ENCODE data around the gene TMEM63B.
"Not testable (repeated sequence)": the region's sequence is repeated elsewhere in the genome, so short reads cannot be mapped to it uniquely, and the experiment has no call there.

Gene TMEM63B

GRCh38 chr6:44127186-44128019 lies at the start of gene TMEM63B, which contains the start of gene MRPL14:
Gene TMEM63B (plus strand): TSS chr6:44127554. CDS start chr6:44134585, 7,031 bp downstream.
Gene MRPL14 (minus strand): TSS chr6:44127452. CDS start chr6:44116611, 10,841 bp downstream.
- peak; percentile 92 for DNase-seq

- no peak for DNase-seq
Measured at GRCh38 chr6:44078219-44078826, 49.0 kb upstream of the TMEM63B start.

GRCh38 chr6:44078827-44079671 lies 48.3 kb upstream of the TMEM63B start:
- peak; percentile 83 for DNase-seq

GRCh38 chr6:44079672-44080071 lies 47.7 kb upstream of the TMEM63B start:
- no peak for DNase-seq

GRCh38 chr6:44080561-44081521 lies 46.5 kb upstream of the TMEM63B start:
- DNase-seq, result no peak

GRCh38 chr6:44081753-44082152 lies 45.6 kb upstream of the TMEM63B start:
- DNase-seq, result no peak

GRCh38 chr6:44082872-44083321 lies 44.5 kb upstream of the TMEM63B start:
- DNase-seq, result no peak

GRCh38 chr6:44084231-44085014 lies 42.9 kb upstream of the TMEM63B start:
- DNase-seq, result no peak

GRCh38 chr6:44085219-44085618 lies 42.1 kb upstream of the TMEM63B start:
- DNase-seq, result no peak

GRCh38 chr6:44086931-44087574 lies 40.3 kb upstream of the TMEM63B start:
- no peak for DNase-seq

GRCh38 chr6:44087623-44088022 lies 39.7 kb upstream of the TMEM63B start:
- no peak for DNase-seq

GRCh38 chr6:44088827-44089590 lies 38.3 kb upstream of the TMEM63B start:
- no peak for DNase-seq

GRCh38 chr6:44090465-44090864 lies 36.9 kb upstream of the TMEM63B start:
- no peak for DNase-seq

- DNase-seq, result not testable (repeated sequence)
Measured at GRCh38 chr6:44091356-44091755, 36.0 kb upstream of the TMEM63B start.

- DNase-seq, result no peak
Measured at GRCh38 chr6:44091981-44092884, 35.1 kb upstream of the TMEM63B start.

GRCh38 chr6:44093066-44093465 lies 34.3 kb upstream of the TMEM63B start:
- DNase-seq, result no peak

- DNase-seq, result no peak
Measured at GRCh38 chr6:44093750-44094402, 33.5 kb upstream of the TMEM63B start.

Data from stimulated activated CD8-positive, alpha-beta memory T cell treated with anti-CD3 and anti-CD28 coated beads, Interleukin-4, amount 100 ng/mL, for 48 hours (primary cell).